Ascending aorta (tissue), 2 donors: Measurements from ENCODE around the gene HOTAIR. TPM values are rescaled to one million over a fixed set of nuclear protein-coding genes. Genes with fewer than 3 reads are reported as not detected.

ENCODE experiments used
- DNase-seq, 2 donors: peaks; one replicate each; pipeline ENCODE4 v3.0.0-alpha.2; 2019; ENCODE audit warnings: low spot score in 2 of 2
- H3K27ac ChIP-seq, 2 donors: fragments of 200-600 bp; sonication (generic); one replicate each; pipeline ENCODE4 v1.5.1; 2016 to 2017; ENCODE audit warnings: mild to moderate bottlenecking in 1 of 2
- H3K27me3 ChIP-seq: fragments of 200-600 bp; sonication (generic); one replicate; pipeline ENCODE4 v1.5.1; 2017
- H3K36me3 ChIP-seq, 2 donors: fragments of 200-600 bp; sonication (generic); one replicate each; pipeline ENCODE4 v1.5.1; 2016
- H3K4me1 ChIP-seq, 2 donors: fragments of 200-600 bp; sonication (generic); one replicate each; pipeline ENCODE4 v1.5.1; 2016 to 2017; ENCODE audit warnings: mild to moderate bottlenecking in 1 of 2
- H3K4me3 ChIP-seq, 2 donors: fragments of 200-600 bp; sonication (generic); one replicate each; pipeline ENCODE4 v1.5.1; 2016 to 2017; ENCODE audit warnings: mild to moderate bottlenecking in 1 of 2
- H3K9me3 ChIP-seq, 2 donors: fragments of 200-600 bp; sonication (generic); one replicate each; pipeline ENCODE4 v1.5.1; 2016
- CTCF ChIP-seq, 3 experiments: fragments of 200-600 bp in 2 of 3; fragments of 450-650 bp in 1 of 3; sonication (generic) in 2 of 3; IDR thresholded peaks; one replicate each; pipeline ENCODE4 v1.5.1; 2016 to 2019; ENCODE audit warnings: antibody characterized with exemption in 3 of 3, mild to moderate bottlenecking in 1 of 3, moderate library complexity in 1 of 3
- intact Hi-C: fragments of 100-400 bp; cut with DNase I; formaldehyde crosslinking; loops from one replicate; pipeline ENCODE4 v1.15.1; 2023
- total RNA-seq: library from RNA; depleted of rRNA; stranded (reverse); fragments of >200 nt; gene quantifications from one replicate; pipeline ENCODE4 v1.1.0, GENCODE V29; 2016

Gene HOTAIR
- total RNA-seq, 1 donor from 2014 or later, result not detected

- no peak for TF ChIP-seq CTCF (IDR thresholded peaks at IDR 0.05)
- Histone ChIP-seq H3K36me3 (no peaks in the 10 kb centered on the region), H3K27me3 (peaks cover 74% of the 10 kb centered on the region), H3K4me1 (no peaks in the 10 kb centered on the region), H3K4me3 (no peak overlapping the region), H3K9me3 (no peaks in the 10 kb centered on the region), H3K27ac (no peak overlapping the region)
- DNase-seq, result no peak
- intact Hi-C loops, result no loop called here
Measured at GRCh38 chr12:53959314-53959713, 15.4 kb downstream of the HOTAIR start.

- Histone ChIP-seq H3K27ac (no peak overlapping the region), H3K27me3 (peaks cover 75% of the 10 kb centered on the region), H3K9me3 (no peaks in the 10 kb centered on the region), H3K36me3 (no peaks in the 10 kb centered on the region), H3K4me1 (no peaks in the 10 kb centered on the region), H3K4me3 (no peak overlapping the region)
- intact Hi-C loops, result no loop called here
- DNase-seq, result no peak
- TF ChIP-seq CTCF (IDR thresholded peaks at IDR 0.05), result no peak
Measured at GRCh38 chr12:53958128-53958527, 16.6 kb downstream of the HOTAIR start.

GRCh38 chr12:53956914-53957536, 17.7 kb downstream of the HOTAIR start:
- Histone ChIP-seq H3K27me3 (peaks cover 83% of the 10 kb centered on the region), H3K4me1 (no peaks in the 10 kb centered on the region), H3K9me3 (no peaks in the 10 kb centered on the region), H3K4me3 (no peak overlapping the region), H3K27ac (no peak overlapping the region), H3K36me3 (no peaks in the 10 kb centered on the region)
- DNase-seq, result no peak
- TF ChIP-seq CTCF (IDR thresholded peaks at IDR 0.05), result no peak
- intact Hi-C loops, result no loop called here

GRCh38 chr12:53956251-53956887, 18.4 kb downstream of the HOTAIR start:
- no peak for DNase-seq
- H3K27me3 ChIP-seq, result peaks cover 88% of the 10 kb centered on the region
- intact Hi-C loops, result no loop called here

GRCh38 chr12:53955776-53956250, 18.9 kb downstream of the HOTAIR start:
- H3K27me3 ChIP-seq, result peaks cover 86% of the 10 kb centered on the region

More at GRCh38 chr12:53956251-53956887, 18.4 kb downstream of the HOTAIR start:
- Histone ChIP-seq H3K36me3 (no peaks in the 10 kb centered on the region), H3K9me3 (no peaks in the 10 kb centered on the region), H3K27ac (no peak overlapping the region), H3K4me1 (peaks cover 0 to 3% of the 10 kb centered on the region in 2 donors), H3K4me3 (no peak overlapping the region)
- no peak for TF ChIP-seq CTCF (IDR thresholded peaks at IDR 0.05)

More at GRCh38 chr12:53955776-53956250, 18.9 kb downstream of the HOTAIR start:
- Histone ChIP-seq H3K36me3 (no peaks in the 10 kb centered on the region), H3K4me3 (no peak overlapping the region), H3K27ac (no peak overlapping the region), H3K4me1 (peaks cover 3 to 4% of the 10 kb centered on the region in 2 donors), H3K9me3 (no peaks in the 10 kb centered on the region)
- DNase-seq, result no peak
- no peak for TF ChIP-seq CTCF (IDR thresholded peaks at IDR 0.05)
- intact Hi-C loops, result no loop called here
